GM23338 (cell line): ENCODE measurements around the gene RBM34. TPM values are rescaled to one million over a fixed set of nuclear protein-coding genes. Genes with fewer than 3 reads are reported as not detected.

Experiments used
- ATAC-seq: fragments of 200-7000 bp; cut with Tn5 transposase; 3 replicates; pipeline ENCODE4 v1.9.1; 2020
- DNase-seq: peaks from one replicate; pipeline ENCODE4 v3.0.0-alpha.2; 2015; ENCODE audit warnings: low spot score
- H2AFZ ChIP-seq: fragments of 200-600 bp; sonication (generic); 2 replicates; pipeline ENCODE4 v1.8.0; 2016; ENCODE audit warnings: antibody characterized with exemption, mild to moderate bottlenecking, moderate library complexity
- H3F3A ChIP-seq: fragments of 200-600 bp; sonication (generic); replicated peaks from 2 replicates; pipeline ENCODE4 v1.8.0; 2017; ENCODE audit warnings: antibody characterized with exemption, mixed run types, low read depth
- H3K27ac ChIP-seq: fragments of 200-600 bp; sonication (generic); 2 replicates; pipeline ENCODE4 v1.6.1; 2016; ENCODE audit warnings: low read depth
- H3K27me3 ChIP-seq: fragments of 200-600 bp; sonication (generic); 2 replicates; pipeline ENCODE4 v1.8.0; 2016; ENCODE audit warnings: mild to moderate bottlenecking, mixed run types, moderate library complexity; ENCODE audit not compliant: insufficient read depth
- H3K36me3 ChIP-seq: fragments of 200-600 bp; sonication (generic); 2 replicates; pipeline ENCODE4 v1.8.0; 2016; ENCODE audit warnings: mild to moderate bottlenecking; ENCODE audit not compliant: insufficient read depth
- H3K4me1 ChIP-seq: fragments of 200-600 bp; sonication (generic); 2 replicates; pipeline ENCODE4 v1.8.0; 2016; ENCODE audit warnings: mild to moderate bottlenecking, moderate library complexity; ENCODE audit not compliant: insufficient read depth
- H3K4me2 ChIP-seq: fragments of 200-600 bp; sonication (generic); 2 replicates; pipeline ENCODE4 v1.7.1; 2017; ENCODE audit warnings: mixed run types
- H3K4me3 ChIP-seq: fragments of 200-600 bp; sonication (generic); 2 replicates; pipeline ENCODE4 v1.6.1; 2016; ENCODE audit warnings: mixed run types
- H3K79me2 ChIP-seq: fragments of 200-600 bp; sonication (generic); replicated peaks from 2 replicates; pipeline ENCODE4 v1.8.0; 2017; ENCODE audit warnings: mild to moderate bottlenecking; ENCODE audit not compliant: insufficient read depth
- H3K9me2 ChIP-seq: fragments of 200-600 bp; sonication (generic); 2 replicates; pipeline ENCODE4 v1.8.0; 2017; ENCODE audit not compliant: insufficient read depth
- H4K20me1 ChIP-seq: fragments of 200-600 bp; sonication (generic); replicated peaks from 2 replicates; pipeline ENCODE4 v1.8.0; 2017; ENCODE audit warnings: mild to moderate bottlenecking; ENCODE audit not compliant: insufficient read depth
- H3K27ac Mint-ChIP-seq: 2 replicates; pipeline ENCODE4 v1.8.0; 2020; ENCODE audit warnings: inconsistent platforms, mild to moderate bottlenecking, moderate library complexity, mixed read lengths
- H3K27me3 Mint-ChIP-seq: 3 replicates; pipeline ENCODE4 v1.8.0; 2022; ENCODE audit warnings: low read depth, mild to moderate bottlenecking, moderate library complexity, mixed read lengths, inconsistent platforms; ENCODE audit not compliant: insufficient read depth, poor library complexity
- H3K36me3 Mint-ChIP-seq: 3 replicates; pipeline ENCODE4 v1.8.0; 2021; ENCODE audit warnings: low read depth, mild to moderate bottlenecking, inconsistent platforms, moderate library complexity, mixed read lengths
- H3K4me1 Mint-ChIP-seq: 3 replicates; pipeline ENCODE4 v1.8.0; 2020; ENCODE audit warnings: mild to moderate bottlenecking, inconsistent platforms, mixed read lengths
- H3K4me3 Mint-ChIP-seq: 3 replicates; pipeline ENCODE4 v1.8.0; 2021; ENCODE audit warnings: moderate library complexity, mild to moderate bottlenecking, inconsistent platforms, mixed read lengths
- H3K9me3 Mint-ChIP-seq: 3 replicates; pipeline ENCODE4 v1.8.0; 2020; ENCODE audit warnings: moderate library complexity, mild to moderate bottlenecking, inconsistent platforms, mixed read lengths
- CREB1 ChIP-seq: fragments of 250-450 bp; sonication (Bioruptor Pico); IDR thresholded peaks from 2 replicates; pipeline ENCODE4 v1.5.0; 2020; ENCODE audit warnings: low read depth, mild to moderate bottlenecking, moderate library complexity
- CTCF ChIP-seq, 2 experiments: fragments of 200-600 bp in 1 of 2; sonication (generic) in 1 of 2; conservative IDR thresholded peaks; 2 replicates each; pipeline versions ENCODE4 v1.5.1 to v1.6.1; 2016 to 2017; ENCODE audit warnings: antibody characterized with exemption in 2 of 2, low read depth in 2 of 2, mild to moderate bottlenecking in 2 of 2, moderate library complexity in 1 of 2
- ETS1 ChIP-seq: IDR thresholded peaks from 2 replicates; pipeline ENCODE4 v1.6.1; 2016; ENCODE audit warnings: antibody characterized with exemption
- EZH2 ChIP-seq: fragments of 200-600 bp; sonication (generic); IDR thresholded peaks from one replicate; pipeline ENCODE4 v1.8.0; 2017; ENCODE audit warnings: antibody characterized with exemption, mild to moderate bottlenecking, low read depth; ENCODE audit not compliant: unreplicated experiment
- EZH2phosphoT487 ChIP-seq: fragments of 200-600 bp; sonication (generic); IDR thresholded peaks from one replicate; pipeline ENCODE4 v1.8.1; 2018; ENCODE audit warnings: antibody characterized with exemption; ENCODE audit not compliant: unreplicated experiment
- JUNB ChIP-seq: IDR thresholded peaks from one replicate; pipeline ENCODE4 v1.6.1; 2016; ENCODE audit warnings: antibody characterized with exemption; ENCODE audit not compliant: unreplicated experiment
- NANOG ChIP-seq: IDR thresholded peaks from 2 replicates; pipeline ENCODE4 v1.6.1; 2016; ENCODE audit warnings: antibody characterized with exemption, borderline replicate concordance
- STAT1 ChIP-seq: IDR thresholded peaks from one replicate; pipeline ENCODE4 v1.6.1; 2016; ENCODE audit warnings: antibody characterized with exemption; ENCODE audit not compliant: unreplicated experiment
- ZNF462 ChIP-seq: fragments of 250-450 bp; sonication (Bioruptor Pico); IDR thresholded peaks from 2 replicates; pipeline ENCODE4 v1.5.0; 2020; ENCODE audit warnings: mild to moderate bottlenecking, moderate library complexity
- polyA plus RNA-seq: library from polyadenylated mRNA; unstranded; fragments of >200 nt; fragmentation: Nextera tagmentation; extraction: Ambion mirVana; gene quantifications from 2 replicates; pipeline ENCODE4 v1.2.1, GENCODE V29; 2016
- total RNA-seq: library from RNA; depleted of rRNA; stranded (reverse); fragments of >200 nt; shearing (Covaris generic); gene quantifications from 2 replicates; pipeline ENCODE4 v1.2.3, GENCODE V29; 2014

The RBM34 gene
- total and polyA plus RNA-seq, 2 experiments from 2014 or later, result 51.8 to 177 TPM

GRCh38 chr1:235108185-235108593 lies 52.9 kb downstream of the RBM34 start:
- Histone ChIP-seq H3K4me2 (no peak overlapping the region), H3K9me2 (no peaks in the 10 kb centered on the region), H3K27ac (peak overlapping the region; percentile 56; the same call in 1 of the 2 replicates), H3K4me1 (peaks cover 14% of the 10 kb centered on the region), H3K27me3 (no peaks in the 10 kb centered on the region), H3F3A (peaks cover 37% of the 10 kb centered on the region), H3K79me2 (peaks cover 25% of the 10 kb centered on the region), H4K20me1 (peaks cover 8% of the 10 kb centered on the region), H3K36me3 (peaks cover 29% of the 10 kb centered on the region), H2AFZ (no peak overlapping the region), H3K4me3 (no peak overlapping the region)
- DNase-seq, result no peak
- ATAC-seq, result no peak; the same call in 2 of the 3 replicates
- Mint-ChIP-seq H3K4me3 (no peak overlapping the region), H3K9me3 (no peaks in the 10 kb centered on the region), H3K4me1 (peaks cover 15% of the 10 kb centered on the region; the same call in 2 of the 3 replicates), H3K27ac (no peak overlapping the region), H3K27me3 (peaks cover 7% of the 10 kb centered on the region), H3K36me3 (peaks cover 53% of the 10 kb centered on the region)
- TF ChIP-seq EZH2phosphoT487 (no peak), EZH2 (no peak), NANOG (no peak)

GRCh38 chr1:235107368-235108184 lies 53.5 kb downstream of the RBM34 start:
- Histone ChIP-seq H3K27ac (peak overlapping the region; percentile 56), H3F3A (peaks cover 36% of the 10 kb centered on the region), H3K79me2 (peaks cover 19% of the 10 kb centered on the region), H4K20me1 (peaks cover 2% of the 10 kb centered on the region), H3K36me3 (peaks cover 22% of the 10 kb centered on the region), H3K4me1 (peaks cover 14% of the 10 kb centered on the region), H2AFZ (no peak overlapping the region), H3K4me3 (no peak overlapping the region), H3K4me2 (no peak overlapping the region), H3K27me3 (no peaks in the 10 kb centered on the region), H3K9me2 (no peaks in the 10 kb centered on the region)
- no peak overlapping the region; the same call in 1 of the 2 replicates for H3K27ac Mint-ChIP-seq
- ATAC-seq, result no peak; the same call in 2 of the 3 replicates
- no peak for DNase-seq
- H3K36me3 Mint-ChIP-seq, result peaks cover 46% of the 10 kb centered on the region
- peaks cover 7% of the 10 kb centered on the region for H3K27me3 Mint-ChIP-seq
- no peaks in the 10 kb centered on the region for H3K9me3 Mint-ChIP-seq
- peaks cover 15% of the 10 kb centered on the region; the same call in 2 of the 3 replicates for H3K4me1 Mint-ChIP-seq
- H3K4me3 Mint-ChIP-seq, result no peak overlapping the region
- no peak for TF ChIP-seq CTCF (conservative IDR thresholded peaks at IDR 0.05; ENCODE audit: low read depth in 2 of 2)
- no peak for TF ChIP-seq ZNF462 (CRISPR knock-in tag)
- TF ChIP-seq ETS1, result no peak
- no peak for TF ChIP-seq NANOG
- TF ChIP-seq STAT1, result no peak
- TF ChIP-seq JUNB, result no peak
- no peak for TF ChIP-seq EZH2phosphoT487
- TF ChIP-seq EZH2, result no peak
- TF ChIP-seq CREB1, result no peak
